Spinal cord (tissue), 10 donors: ENCODE data around the gene ZNF143. TPM values are rescaled to one million over a fixed set of nuclear protein-coding genes. Genes with fewer than 3 reads are reported as not detected.

Experiments used
- DNase-seq, 6 donors: peaks; one replicate each; pipeline versions ENCODE4 v3.0.0 to v3.0.0-alpha.2; 2013 to 2015; ENCODE audit warnings: low spot score in 6 of 6, low read depth in 4 of 6
- H3K27ac ChIP-seq: one replicate; pipeline ENCODE4 v1.5.1; 2013; ENCODE audit warnings: low read depth, low read length, control low read depth
- H3K27me3 ChIP-seq: one replicate; pipeline ENCODE4 v1.6.1; 2013; ENCODE audit warnings: low read length; ENCODE audit not compliant: control insufficient read depth, insufficient read depth
- H3K36me3 ChIP-seq: one replicate; pipeline ENCODE4 v1.6.1; 2013; ENCODE audit warnings: low read length; ENCODE audit not compliant: control insufficient read depth, insufficient read depth
- H3K4me1 ChIP-seq: one replicate; pipeline ENCODE4 v1.6.1; 2013; ENCODE audit warnings: low read length; ENCODE audit not compliant: control insufficient read depth, insufficient read depth
- H3K4me3 ChIP-seq: one replicate; pipeline ENCODE4 v1.5.1; 2013; ENCODE audit warnings: low read depth, low read length, control low read depth
- H3K9me3 ChIP-seq: one replicate; pipeline ENCODE4 v1.6.1; 2013; ENCODE audit warnings: low read length; ENCODE audit not compliant: control insufficient read depth, insufficient read depth
- WGBS: methylation state at CpG from one replicate; pipeline ENCODE4 v1.1.5; 2013; ENCODE audit warnings: missing lambda C conversion rate; ENCODE audit not compliant: insufficient coverage; 5-methylcytosine and 5-hydroxymethylcytosine counted together
- polyA plus RNA-seq, 2 donors: library from polyadenylated mRNA; unstranded; fragments of 120-200 nt; gene quantifications; one replicate each; pipeline ENCODE4 v1.2.1, GENCODE V29; 2013; ENCODE audit not compliant: insufficient read length in 2 of 2
- total RNA-seq, 2 donors: library from RNA; depleted of rRNA in 1 of 2; stranded (reverse); fragments of 120-200 nt in 1 of 2; fragments of >200 nt in 1 of 2; gene quantifications; one replicate each; pipeline versions ENCODE4 v1.2.3 to v1.2.4, GENCODE V29; 2013 to 2014
- donor health status: healthy.

Gene ZNF143
- total and polyA plus RNA-seq, 4 donors, result 17.4 to 30.3 (median 22.8) TPM

GRCh38 chr11:9516113-9516512 is 55.3 kb downstream of the ZNF143 start:
- WGBS, result no CpG with 5 or more reads among the region's 4 CpGs

DNA sequence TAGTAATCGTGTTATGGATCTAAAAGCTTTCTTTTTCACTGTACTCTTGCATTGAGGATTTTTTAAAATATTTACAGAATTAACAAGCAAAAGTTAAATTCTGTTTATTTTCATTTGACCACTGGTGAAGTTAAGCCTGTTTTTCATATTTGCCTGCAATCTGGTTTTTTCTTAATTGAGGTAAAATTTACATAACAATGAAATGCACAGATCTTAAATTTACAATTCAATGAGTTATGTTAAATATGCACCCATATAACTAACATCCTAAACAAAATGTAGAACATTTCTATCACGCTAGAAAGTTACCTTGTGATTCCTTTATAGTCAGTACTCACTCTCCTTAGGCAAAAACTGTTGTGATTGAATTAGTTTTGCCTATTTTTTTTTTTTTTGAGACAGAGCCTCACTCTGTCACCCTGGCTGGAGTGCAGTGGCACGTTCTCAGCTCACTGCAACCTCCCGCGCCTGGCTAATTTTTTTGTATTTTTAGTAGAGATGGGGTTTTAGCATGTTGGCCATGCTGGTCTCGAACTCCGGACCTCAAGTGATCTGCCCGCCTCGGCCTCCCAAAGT is 58.1 kb downstream of the ZNF143 start:
- DNase-seq, result no peak
- no peaks in the 10 kb centered on the region for H3K9me3 ChIP-seq
- no peaks in the 10 kb centered on the region for H3K4me1 ChIP-seq
- H3K27ac ChIP-seq, result no peak overlapping the region
- peaks cover 26% of the 10 kb centered on the region for H3K36me3 ChIP-seq
- WGBS, result 90% methylated on average over 2 of the region's 9 CpGs
- no peaks in the 10 kb centered on the region for H3K27me3 ChIP-seq
- no peak overlapping the region for H3K4me3 ChIP-seq

More at GRCh38 chr11:9516113-9516512, 55.3 kb downstream of the ZNF143 start:
- Histone ChIP-seq H3K36me3 (peaks cover 34% of the 10 kb centered on the region), H3K9me3 (no peaks in the 10 kb centered on the region), H3K27me3 (no peaks in the 10 kb centered on the region), H3K4me1 (no peaks in the 10 kb centered on the region), H3K27ac (no peak overlapping the region), H3K4me3 (no peak overlapping the region)
- DNase-seq, result no peak

DNA sequence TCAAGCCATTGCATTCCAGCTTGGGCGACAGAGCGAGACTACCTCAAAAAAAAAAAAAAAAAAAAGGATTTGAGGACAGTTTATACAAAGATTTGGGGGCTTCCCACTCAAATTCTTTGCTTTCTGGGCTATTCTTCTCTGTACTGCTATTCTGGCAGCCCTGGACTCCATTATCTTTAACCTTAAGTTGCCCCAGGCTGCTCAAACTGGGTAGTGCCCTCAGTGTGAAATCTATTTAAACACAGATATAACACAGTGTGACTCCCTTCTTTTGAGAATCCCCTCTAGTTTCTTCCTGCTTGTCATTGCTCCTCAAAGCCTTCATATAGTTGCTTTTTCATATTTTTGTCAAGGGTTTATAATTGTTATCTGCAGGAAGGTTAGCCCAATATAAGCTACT is 63.2 kb downstream of the ZNF143 start:
- Histone ChIP-seq H3K9me3 (no peaks in the 10 kb centered on the region), H3K4me1 (no peaks in the 10 kb centered on the region), H3K27ac (no peak overlapping the region), H3K4me3 (no peak overlapping the region), H3K36me3 (peaks cover 14% of the 10 kb centered on the region), H3K27me3 (no peaks in the 10 kb centered on the region)
- DNase-seq, result peak in 1 of 6 donors; percentile 37
- no CpG with 5 or more reads among the region's 2 CpGs for WGBS

- H3K27me3 ChIP-seq, result no peaks in the 10 kb centered on the region
- peaks cover 14% of the 10 kb centered on the region for H3K36me3 ChIP-seq
- H3K27ac ChIP-seq, result no peak overlapping the region
- peak in 1 of 6 donors; percentile 19 for DNase-seq
- no CpG with 5 or more reads among the region's 3 CpGs for WGBS
- no peak overlapping the region for H3K4me3 ChIP-seq
- no peaks in the 10 kb centered on the region for H3K9me3 ChIP-seq
- peaks cover 6% of the 10 kb centered on the region for H3K4me1 ChIP-seq
Measured at GRCh38 chr11:9525116-9525515, 64.3 kb downstream of the ZNF143 start.

DNA sequence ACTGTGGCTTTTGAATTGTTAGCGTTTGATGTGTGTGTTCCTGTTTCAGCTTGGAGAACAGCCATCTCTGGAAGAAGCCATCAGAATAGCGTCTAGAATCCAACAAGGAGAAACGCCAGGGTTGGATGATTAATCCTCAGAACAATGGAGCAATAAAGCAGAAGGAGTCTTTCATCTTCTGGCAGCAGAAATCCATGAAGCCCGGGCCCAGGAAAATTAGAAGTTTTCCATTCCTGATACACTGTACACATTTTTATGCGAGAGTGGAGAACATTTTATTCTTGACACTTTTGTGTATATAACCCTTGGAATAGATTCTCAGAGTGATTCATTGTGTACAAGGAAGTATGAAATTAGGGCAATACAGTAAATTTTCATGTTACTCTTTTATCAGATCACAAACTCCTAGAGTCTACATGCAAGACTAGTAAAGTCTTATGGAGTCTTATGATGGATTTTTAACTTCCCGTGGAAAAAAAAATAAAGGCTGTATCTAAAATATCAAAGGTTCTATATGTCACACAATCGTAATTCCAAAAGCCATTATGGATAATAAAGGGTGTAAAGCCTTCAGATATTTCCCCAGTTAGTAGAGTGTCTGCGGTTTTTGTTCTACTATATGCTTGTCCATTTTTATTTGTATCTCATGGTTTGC is 66.8 kb downstream of the ZNF143 start:
- H3K27ac ChIP-seq, result peak overlapping the region; percentile 63

GRCh38 chr11:9528136-9528501 is 67.3 kb downstream of the ZNF143 start:
- Histone ChIP-seq H3K4me3 (no peak overlapping the region), H3K9me3 (no peaks in the 10 kb centered on the region), H3K36me3 (peaks cover 9% of the 10 kb centered on the region), H3K27me3 (no peaks in the 10 kb centered on the region), H3K4me1 (peaks cover 6% of the 10 kb centered on the region), H3K27ac (no peak overlapping the region)
- no peak for DNase-seq
- no CpG with 5 or more reads among the region's 1 CpG for WGBS

More for the DNA sequence above, 66.8 kb downstream of the ZNF143 start:
- Histone ChIP-seq H3K4me3 (no peak overlapping the region), H3K36me3 (peaks cover 9% of the 10 kb centered on the region), H3K9me3 (no peaks in the 10 kb centered on the region), H3K27me3 (no peaks in the 10 kb centered on the region), H3K4me1 (peaks cover 6% of the 10 kb centered on the region)
- peak in 2 of 6 donors; percentile 64 to 69 for DNase-seq
- WGBS, result 16% methylated on average over 3 of the region's 8 CpGs

- peaks cover 6% of the 10 kb centered on the region for H3K4me1 ChIP-seq
- no peaks in the 10 kb centered on the region for H3K27me3 ChIP-seq
- no peak for DNase-seq
- WGBS, result 68% methylated on average over 5 of the region's 12 CpGs
- H3K27ac ChIP-seq, result no peak overlapping the region
- H3K36me3 ChIP-seq, result peaks cover 9% of the 10 kb centered on the region
- H3K4me3 ChIP-seq, result no peak overlapping the region
- H3K9me3 ChIP-seq, result no peaks in the 10 kb centered on the region
Measured at GRCh38 chr11:9528573-9529333, 67.9 kb downstream of the ZNF143 start.

- Histone ChIP-seq H3K36me3 (peaks cover 9% of the 10 kb centered on the region), H3K27me3 (no peaks in the 10 kb centered on the region), H3K4me1 (peaks cover 6% of the 10 kb centered on the region), H3K4me3 (no peak overlapping the region), H3K9me3 (no peaks in the 10 kb centered on the region), H3K27ac (no peak overlapping the region)
- peak in 1 of 6 donors; percentile 25 for DNase-seq
- 76% methylated on average over 3 of the region's 3 CpGs for WGBS
Measured at GRCh38 chr11:9529334-9529650, 68.5 kb downstream of the ZNF143 start.

GRCh38 chr11:9530020-9530621 is 69.3 kb downstream of the ZNF143 start:
- 77% methylated on average over 3 of the region's 9 CpGs for WGBS
- DNase-seq, result no peak
- H3K27me3 ChIP-seq, result no peaks in the 10 kb centered on the region
- H3K4me1 ChIP-seq, result peaks cover 6% of the 10 kb centered on the region
- no peak overlapping the region for H3K4me3 ChIP-seq
- no peaks in the 10 kb centered on the region for H3K9me3 ChIP-seq
- H3K36me3 ChIP-seq, result peaks cover 9% of the 10 kb centered on the region
- no peak overlapping the region for H3K27ac ChIP-seq
